ENCODE results near the gene BACH2.

The BACH2 gene

DNA sequence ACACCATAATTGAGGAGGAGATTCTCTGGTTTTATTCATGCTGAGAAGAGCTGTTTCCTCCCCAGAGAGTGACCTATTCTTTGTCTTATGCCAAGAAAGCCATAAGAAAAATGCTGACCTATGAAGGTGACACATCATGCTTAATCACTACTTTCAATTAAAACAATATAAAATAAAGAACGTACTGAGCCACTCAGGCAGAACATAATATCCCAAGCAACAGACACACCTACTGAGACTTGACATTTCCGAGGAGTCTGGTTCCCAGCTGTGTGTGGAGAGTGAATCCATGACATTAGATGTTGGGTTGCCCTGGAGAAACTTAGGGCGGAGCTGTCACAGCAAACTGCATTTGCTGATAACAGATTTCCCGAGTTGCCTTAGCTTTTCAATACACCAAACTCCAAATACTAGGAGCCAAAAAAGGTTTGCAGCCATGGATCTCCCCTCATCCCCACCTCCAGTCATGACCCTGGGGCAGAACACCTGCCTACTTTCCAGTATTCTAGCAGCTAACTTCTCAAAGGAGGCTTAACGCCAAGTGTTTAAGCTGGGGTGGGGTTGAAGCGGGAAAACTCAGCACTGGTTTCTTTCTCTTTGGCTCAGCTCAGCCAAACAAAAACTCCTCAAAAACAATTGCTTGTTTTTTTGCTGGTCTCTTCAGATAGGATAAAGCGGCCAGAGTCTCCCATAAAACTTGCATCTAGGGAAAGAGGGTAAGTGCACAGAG lies 92.2 kb downstream of the BACH2 start:
- DNase-seq = no peak

DNA sequence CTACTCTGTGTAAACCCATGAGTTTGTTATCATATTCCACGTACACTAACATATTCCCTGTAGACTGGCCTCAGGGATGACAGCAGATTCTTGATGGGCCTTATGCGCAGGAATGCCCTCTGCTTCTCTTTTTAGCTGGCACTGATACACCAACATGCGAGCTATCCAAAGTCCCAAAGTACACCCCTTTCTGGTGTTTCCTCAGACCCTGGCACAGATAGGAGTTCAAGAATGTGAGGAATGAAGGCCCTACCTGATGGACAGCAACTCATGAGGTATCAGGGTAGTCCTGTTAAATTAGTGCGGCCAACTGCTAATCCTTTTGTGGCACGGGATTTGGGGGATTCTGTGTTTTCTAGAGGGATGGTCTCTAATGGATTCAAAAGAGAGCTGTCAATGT lies 93.0 kb downstream of the BACH2 start:
- no peak for DNase-seq

DNA sequence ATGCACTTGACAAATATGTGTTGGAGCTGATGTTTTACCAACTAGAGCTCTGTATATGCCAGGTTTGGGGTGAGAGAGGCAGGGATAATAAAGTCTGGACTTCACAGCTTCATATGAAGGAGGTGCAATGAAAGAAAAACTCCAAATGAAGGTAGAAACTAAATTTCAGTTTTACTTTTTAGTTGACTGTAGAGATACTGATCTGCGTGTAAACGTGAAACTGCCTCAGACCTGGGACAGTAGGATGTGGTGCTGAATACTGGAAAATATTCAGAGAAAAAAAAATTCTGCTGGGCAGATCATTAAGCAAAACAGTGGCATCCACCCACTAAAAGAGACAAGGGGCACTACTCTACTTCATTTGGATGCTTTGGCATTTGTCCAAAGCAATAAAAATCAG lies 94.5 kb downstream of the BACH2 start:
- DNase-seq = no peak

DNA sequence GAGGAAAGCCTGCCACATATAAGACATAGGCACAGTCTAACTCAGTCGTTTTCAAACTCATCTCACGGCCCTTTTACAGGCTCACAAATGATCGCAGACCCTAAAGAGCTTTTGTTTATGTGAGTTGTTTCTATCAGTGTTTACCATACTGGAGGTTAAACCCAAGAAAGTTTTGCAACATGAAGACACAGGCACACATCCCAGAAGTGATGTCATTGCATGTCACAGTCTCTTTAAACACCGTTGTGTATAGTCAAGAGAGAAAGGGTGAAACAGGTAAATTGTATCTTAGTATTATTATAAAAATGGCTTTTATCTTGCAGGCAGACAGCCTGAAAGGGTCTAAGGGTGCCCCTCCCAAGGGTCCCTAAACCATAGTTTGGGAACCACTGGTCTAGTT lies 96.7 kb downstream of the BACH2 start:
- DNase-seq = no peak

DNA sequence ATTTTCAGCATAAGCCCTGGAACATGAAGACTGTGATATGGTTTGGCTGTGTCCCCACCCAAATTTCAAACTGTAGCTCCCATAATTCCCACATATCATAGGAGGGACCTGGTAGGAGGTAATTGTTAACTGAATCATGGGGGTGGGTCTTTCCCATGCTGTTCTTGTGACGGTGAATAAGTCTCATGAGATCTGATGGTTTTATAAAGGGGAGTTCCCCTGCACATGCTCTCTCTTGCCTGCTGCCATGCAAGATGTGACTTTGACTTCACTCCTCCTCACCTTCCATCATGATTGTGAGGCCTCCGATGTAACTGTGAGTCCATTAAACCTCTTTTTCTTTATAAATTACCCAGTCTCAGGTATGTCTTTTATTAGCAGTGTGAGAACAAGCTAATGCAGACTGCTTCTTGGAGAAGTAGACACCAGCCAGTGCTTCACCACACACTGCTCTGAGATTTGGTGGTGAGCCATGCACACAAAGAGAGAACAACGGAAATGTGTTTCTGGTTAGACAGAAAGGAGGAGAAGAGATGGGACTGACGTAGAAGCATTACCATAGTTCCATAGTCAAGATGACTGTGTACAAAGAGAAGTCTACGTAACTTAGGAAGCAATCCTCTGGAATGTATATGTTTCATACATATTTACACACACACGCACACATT lies 97.8 kb downstream of the BACH2 start:
- DNase-seq = no peak

DNA sequence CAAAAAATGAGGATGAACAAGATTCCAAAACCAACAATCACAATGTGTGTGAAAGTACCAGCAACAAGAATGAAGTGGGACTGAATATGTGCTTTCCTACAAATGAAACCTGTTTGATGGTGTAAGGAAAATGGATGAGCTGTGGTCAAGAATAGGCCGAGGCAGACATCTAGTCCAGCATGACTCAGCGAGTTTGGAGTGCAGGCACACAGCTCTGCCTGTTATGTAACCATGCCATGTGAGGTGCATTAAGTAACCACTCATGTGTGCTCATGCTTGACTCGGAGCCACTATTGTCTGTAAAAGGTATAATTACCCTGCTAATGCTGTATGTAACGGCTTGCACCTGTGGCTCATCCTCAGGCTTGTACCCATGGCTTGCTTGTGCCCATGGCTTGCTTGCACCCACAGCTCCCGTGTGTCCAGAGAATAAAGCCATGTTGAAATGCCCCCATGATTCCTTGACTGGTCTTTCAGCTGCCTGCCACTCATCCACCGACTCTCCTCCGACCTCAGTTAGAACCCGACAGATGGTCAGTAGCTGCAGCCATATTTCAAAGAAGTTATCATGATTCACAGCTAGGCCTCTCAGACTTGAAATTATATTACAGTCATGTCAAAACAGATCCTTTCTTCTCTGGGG lies 98.7 kb downstream of the BACH2 start:
- DNase-seq = peak; percentile 50

DNA sequence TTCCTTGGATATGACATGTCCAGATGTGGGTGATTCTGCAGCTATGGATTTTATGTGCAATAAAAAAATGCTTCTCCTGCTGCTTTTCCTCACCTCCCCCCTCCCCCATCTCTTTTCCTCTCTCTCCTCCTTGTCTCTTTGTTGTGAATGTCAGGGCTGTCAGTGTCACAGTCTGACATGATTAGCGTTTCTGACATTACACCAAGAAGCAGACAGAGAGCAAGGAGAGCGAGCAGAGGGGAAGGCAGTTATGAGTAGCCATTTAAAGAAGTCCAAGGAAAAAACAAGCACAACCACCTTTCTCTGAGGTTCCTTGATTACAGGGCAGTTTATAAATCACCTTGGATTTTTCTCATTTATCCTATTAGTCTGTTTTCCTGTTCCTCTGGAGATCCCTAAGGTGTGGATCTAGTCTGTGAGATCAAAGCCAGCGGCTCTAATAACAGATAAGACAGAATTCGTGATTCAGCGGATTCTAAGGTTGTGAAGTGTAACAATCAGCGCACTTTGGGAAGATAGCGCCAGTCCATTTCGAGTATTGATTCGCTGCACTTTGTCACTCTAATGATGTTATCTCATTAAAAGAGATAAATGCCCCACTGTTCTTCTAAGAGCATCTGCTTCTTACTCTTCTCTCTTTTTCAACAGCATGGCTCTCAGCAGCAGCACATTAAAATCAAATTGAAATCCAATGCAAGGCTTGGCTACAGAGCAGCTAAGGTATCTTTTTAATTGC lies 101.4 kb downstream of the BACH2 start:
- DNase-seq = no peak

DNA sequence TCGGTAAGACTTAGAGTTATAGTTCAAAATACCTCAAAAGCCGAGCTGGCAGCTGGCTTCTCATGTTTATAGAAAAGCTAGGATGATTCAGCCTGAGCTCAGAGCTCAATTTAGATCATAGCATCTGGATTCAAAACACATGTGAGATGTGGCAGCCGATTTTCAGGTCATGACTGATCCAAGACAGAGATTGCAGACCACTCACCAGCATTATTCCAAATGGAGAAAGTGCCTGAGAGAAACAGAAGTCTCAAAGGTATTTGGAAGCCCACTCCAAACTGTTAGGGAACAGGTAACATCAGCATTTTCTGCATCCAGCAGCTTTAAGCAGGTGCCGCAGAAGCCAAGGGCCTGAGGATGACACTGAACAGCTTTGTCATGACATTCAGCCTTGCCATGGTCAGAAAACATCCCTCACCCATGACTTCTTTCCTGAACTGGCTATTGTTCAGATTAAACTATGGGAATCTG lies 102.2 kb downstream of the BACH2 start:
- no peak for DNase-seq

DNA sequence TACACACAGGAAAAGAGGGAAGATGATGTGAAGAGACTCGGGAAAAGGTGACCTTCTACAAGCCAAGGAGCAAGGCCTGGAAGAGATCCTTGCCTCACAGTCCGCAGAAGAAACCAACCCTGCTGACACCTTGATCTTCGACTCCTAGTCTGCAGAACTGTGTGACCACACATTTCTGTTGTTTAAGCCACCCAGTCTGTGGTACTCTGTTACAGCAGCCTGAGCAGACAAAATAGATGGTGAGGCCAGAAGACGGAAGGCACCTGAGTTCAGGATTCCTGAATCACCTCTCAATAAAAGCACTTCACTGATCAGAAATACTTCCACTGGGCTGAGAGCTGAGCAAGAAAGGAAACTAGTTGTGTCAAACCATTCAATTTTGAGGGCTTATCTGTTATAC lies 103.3 kb downstream of the BACH2 start:
- DNase-seq = no peak

DNA sequence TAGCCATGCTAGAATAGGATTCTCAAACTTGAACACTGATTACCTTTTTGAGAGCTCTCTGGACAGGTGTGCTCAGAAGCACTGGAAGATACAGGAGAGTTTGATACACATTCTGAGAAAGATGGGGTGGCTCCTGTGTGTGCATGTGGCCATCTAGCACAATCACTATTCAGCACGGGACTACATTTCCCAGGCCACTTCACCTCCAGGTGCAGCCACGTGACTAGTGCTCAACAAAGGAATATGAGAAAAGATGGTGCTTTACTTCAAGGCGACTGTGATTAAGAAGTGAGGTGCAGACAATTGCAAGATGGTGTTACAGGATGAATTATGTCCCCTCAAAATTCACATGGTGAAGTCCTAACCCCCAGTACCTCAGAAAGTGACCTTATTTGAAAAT lies 103.8 kb downstream of the BACH2 start:
- no peak for DNase-seq

DNA sequence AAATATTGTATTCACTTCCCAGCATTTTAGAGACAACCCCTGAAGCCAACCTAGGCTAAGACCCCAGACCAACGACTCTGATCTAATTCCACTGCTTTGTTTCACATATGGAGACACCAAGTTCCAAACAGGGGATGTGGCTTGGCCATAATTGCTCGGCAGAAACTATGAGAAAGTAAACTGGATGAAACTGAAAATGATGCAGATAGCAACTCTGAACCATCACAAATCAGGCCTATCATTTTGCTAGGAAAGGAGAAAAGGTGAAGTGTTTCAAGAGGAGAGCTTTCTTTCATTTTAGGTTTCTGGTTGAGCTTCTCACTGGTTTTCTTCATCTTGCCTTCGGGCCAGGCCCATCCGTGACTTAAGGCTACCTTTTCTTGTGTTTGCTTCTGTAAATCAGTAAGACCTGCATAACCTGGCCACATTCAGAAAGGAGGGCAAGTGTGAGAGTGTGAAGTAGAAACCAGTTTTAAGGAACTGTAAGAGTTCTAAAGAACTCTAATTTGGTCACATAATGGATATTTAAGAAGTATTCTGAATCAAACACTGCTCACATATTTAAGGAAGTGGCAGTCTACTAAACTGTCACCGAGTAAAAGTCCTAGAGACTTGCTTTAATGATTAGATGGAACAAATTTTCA lies 105.8 kb downstream of the BACH2 start:
- DNase-seq = no peak

DNA sequence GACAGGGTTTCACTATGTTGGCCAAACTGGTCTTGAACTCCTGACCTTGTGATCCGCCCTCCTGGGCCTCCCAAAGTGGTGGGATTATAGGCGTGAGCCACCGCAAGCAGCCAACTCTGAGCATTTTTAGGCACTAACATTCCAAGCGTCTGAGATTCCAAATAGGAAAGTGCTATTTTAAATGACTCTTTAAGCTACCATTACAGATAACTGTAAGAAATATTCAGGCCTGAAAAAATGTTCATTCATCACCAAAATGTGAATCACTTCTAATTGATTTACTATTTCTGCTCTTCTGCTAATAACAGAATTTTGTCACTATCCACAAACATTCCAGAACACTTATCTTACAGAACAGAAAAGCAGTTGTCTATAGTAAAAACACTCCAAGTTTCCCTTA lies 106.5 kb downstream of the BACH2 start:
- DNase-seq = no peak

DNA sequence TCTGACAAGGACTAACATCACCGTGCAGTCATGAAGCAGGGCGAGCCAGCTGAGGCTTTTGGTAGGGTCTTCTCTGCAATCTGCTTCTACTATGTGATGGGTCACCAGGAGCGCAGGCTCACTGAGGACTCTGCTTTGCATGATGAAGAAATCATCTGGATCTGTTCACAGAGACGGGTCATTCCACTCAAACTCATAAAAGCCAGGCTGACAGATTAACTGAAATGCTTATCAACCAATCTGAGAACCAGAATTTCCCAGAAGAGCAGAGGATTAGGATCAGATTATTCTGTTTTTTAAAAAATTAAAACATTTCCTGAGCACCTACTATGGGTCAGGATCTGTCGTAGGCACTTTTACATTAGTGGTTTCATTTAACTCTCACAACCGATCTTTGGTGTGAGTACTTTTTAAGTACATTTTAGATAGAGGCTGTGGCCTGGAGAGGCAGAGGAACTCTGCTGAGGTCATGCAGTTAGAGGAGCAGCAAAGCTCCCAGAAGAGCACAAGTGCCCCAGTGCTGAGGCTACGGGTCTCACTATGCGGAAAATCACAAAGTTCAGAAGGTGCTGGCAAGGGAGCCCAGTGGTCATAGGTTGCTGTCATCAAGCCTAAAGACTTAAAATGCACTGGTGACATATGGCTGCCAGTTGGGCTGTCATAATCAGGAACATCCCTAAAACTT lies 109.1 kb downstream of the BACH2 start:
- DNase-seq = no peak

DNA sequence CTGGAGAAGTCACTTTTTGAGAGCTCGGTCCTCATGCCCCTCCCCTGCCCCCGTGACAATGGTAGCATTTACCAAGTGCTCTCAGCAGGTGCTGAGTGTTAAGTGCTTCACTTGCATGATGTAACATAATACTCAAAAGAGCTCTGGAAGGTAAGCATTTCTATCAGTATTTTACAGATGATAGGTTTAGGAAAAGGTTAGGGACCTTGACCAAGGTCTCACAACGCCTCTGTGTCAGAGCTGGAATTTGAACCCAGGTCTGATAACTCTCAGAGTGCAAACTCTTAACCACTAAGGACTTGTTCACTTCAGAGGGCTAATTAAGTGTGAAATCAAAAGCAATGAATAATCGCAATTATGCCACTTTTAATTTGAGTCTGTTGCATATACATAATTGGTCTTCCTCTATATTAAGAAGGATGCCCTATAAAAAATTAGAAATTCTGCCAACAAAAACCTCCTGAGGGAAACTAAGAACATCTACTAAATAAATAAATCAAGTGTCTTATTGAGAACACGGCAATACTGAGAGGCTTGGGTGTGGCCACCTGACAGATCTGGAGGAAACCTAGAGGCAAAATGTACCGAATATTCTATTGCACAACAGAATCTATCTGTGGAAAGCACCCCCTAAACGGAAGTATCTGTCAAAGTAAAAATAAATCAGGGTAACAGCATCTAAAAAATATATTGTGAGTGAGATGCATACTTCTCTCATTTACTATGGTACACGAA lies 109.8 kb downstream of the BACH2 start:
- peak; percentile 42 for DNase-seq

DNA sequence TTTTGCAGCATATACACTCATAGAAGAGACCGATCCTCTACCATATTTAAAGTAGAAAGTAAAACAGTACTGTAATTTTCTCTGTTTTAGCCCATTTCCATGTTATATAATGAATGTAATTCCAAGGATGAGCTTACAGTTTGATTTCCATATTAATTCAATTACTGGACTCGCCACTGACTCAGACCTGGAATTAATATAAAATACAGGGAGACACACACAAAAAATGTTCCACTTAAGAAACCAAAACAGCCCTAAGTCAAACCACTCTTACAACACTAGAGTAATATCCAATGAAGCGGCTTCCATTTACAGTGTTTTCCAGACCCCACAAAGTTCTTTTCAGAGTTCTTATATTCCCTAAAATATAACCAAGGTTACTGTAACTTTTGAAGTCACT lies 110.6 kb downstream of the BACH2 start:
- no peak for DNase-seq

DNA sequence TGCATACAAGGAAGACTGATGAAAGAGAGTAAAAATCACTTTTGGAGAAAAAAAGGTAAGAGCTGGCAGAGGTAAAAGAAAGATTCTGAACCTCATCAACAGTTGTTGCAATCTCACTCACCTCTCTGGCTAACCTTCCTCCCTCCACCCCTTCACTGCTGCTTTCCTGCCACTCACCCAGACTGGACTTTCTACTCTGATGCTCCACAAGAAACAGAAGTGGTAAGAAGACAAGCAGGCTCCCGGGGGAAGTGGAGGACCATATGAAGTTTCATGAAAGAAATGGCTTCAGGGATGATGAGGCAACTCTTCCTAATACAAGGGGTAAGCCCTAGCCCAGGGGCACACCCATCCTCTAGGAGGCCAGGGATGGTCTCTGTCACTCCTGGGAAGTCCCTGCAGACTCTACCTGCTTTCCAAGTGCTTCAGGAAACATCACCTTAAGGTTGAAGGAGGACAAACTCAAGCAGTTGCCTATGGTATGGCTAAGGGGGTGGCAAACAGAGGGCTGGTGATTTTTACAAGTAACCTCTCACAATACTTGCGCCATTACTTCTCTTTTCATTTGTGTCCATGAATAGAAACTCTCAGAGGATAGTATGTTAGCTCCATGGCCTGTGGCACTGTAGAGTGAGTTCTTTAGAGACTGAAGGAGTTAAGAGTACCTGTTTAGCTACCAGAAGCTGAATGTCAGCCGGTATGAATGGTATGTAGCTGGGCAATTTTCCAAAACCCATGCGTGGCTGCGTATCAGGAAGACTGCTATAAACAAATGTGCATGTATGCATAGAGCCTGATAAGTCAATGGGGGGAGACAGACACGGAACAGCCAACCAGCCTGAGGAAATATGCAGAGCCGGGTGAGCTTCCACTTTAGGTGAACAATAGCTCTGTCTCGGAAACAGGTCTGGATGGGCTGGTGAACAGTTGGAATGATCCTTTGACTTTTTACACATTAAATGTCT lies 112.0 kb downstream of the BACH2 start:
- peak; percentile 32 for DNase-seq

DNA sequence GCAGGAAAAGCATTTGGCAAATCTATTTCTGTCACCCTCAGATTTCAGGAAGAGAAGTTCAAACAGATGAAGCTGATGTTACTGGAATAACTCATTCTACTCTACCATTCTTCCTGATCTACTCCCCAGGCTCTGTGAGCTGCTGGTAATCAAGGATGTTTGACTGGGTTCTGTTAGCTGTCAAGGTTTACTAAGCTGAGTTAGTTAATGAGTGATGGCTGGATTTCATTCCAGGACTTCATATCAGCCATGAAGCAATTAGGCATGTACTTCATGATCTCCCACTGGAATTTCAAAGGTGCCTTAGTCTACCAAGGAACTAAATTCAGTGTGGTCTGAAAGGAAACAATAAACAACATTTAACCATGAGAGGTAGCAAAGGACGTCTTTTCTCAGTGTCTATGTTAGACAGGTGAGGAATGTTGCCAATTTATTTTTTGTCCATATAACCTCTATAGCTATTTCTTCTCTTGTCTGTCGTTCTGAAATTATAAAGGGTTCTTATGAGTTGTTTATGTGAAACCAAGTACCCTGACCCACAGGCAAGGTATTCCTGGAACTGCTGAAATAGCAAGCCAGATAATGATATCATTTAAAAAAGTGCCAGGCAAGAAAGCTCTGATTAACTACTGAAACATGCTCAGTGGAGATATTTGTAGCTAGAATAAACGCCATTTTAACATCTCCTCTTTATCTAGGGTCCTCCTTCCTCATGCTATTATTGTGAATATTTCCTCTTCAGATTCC lies 112.9 kb downstream of the BACH2 start:
- DNase-seq = no peak

DNA sequence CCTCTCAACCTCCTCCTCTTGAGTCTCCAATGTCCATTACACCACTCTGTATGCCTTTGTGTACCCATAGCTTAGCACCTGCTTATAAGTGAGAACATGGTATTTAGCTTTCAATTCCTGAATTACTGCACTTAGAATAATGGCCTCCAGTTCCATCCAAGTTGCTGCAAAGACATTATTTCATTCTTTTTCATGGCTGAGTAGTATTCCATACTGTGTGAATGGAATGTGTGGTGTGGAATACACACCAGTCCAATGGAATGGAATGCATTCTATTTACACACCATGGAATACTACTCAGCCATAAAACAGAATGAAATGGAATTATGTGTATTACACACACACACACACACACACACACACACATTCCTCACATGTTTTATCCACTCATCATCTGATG lies 116.1 kb downstream of the BACH2 start:
- no peak for DNase-seq

Measured in NCI-H510A treated with DMSO at 0.1 percent for 48 hours (cell line).